Amniotic epithelial cell (primary cell): ENCODE results near the gene ZC3H4.

Source experiments
- DNase-seq: peaks from one replicate; pipeline ENCODE4 v3.0.0-alpha.2; 2010; ENCODE audit warnings: low read depth

The ZC3H4 gene

GRCh38 chr19:47112997-47113849 is at the start of gene ZC3H4:
TSS of gene ZC3H4 (minus strand) at chr19:47113776. CDS start at chr19:47112584, 1,192 bp downstream.
- peak; percentile 99 for DNase-seq

GRCh38 chr19:47161876-47162489 is 48.4 kb upstream of the ZC3H4 start:
- no peak for DNase-seq

- peak; percentile 59 for DNase-seq
Measured at GRCh38 chr19:47158879-47159503, 45.4 kb upstream of the ZC3H4 start.

GRCh38 chr19:47158367-47158791 is 44.8 kb upstream of the ZC3H4 start:
- no peak for DNase-seq

- peak; percentile 74 for DNase-seq
Measured at GRCh38 chr19:47157431-47158321, 44.1 kb upstream of the ZC3H4 start.

GRCh38 chr19:47156861-47157430 is 43.4 kb upstream of the ZC3H4 start:
- DNase-seq = peak; percentile 42

GRCh38 chr19:47155148-47155547 is 41.6 kb upstream of the ZC3H4 start:
- DNase-seq = no peak

- no peak for DNase-seq
Measured at GRCh38 chr19:47153266-47153665, 39.7 kb upstream of the ZC3H4 start.

GRCh38 chr19:47152632-47153031 is 39.1 kb upstream of the ZC3H4 start:
- DNase-seq = peak; percentile 39

GRCh38 chr19:47152205-47152604 is 38.6 kb upstream of the ZC3H4 start:
- DNase-seq = no peak

- no peak for DNase-seq
Measured at GRCh38 chr19:47151627-47152026, 38.1 kb upstream of the ZC3H4 start.

GRCh38 chr19:47146920-47147319 is 33.3 kb upstream of the ZC3H4 start:
- DNase-seq = no peak

- no peak for DNase-seq
Measured at GRCh38 chr19:47145639-47146486, 32.3 kb upstream of the ZC3H4 start.

GRCh38 chr19:47144630-47145029 is 31.1 kb upstream of the ZC3H4 start:
- no peak for DNase-seq

- DNase-seq = peak; percentile 68
Measured at GRCh38 chr19:47143322-47144073, 29.9 kb upstream of the ZC3H4 start.

GRCh38 chr19:47142779-47143178 is 29.2 kb upstream of the ZC3H4 start:
- DNase-seq = peak; percentile 60

GRCh38 chr19:47141695-47142094 is 28.1 kb upstream of the ZC3H4 start:
- DNase-seq = peak; percentile 80

GRCh38 chr19:47141252-47141651 is 27.7 kb upstream of the ZC3H4 start:
- DNase-seq = peak; percentile 97

GRCh38 chr19:47135156-47135555 is 21.6 kb upstream of the ZC3H4 start:
- DNase-seq = no peak

- no peak for DNase-seq
Measured at GRCh38 chr19:47134545-47134944, 21.0 kb upstream of the ZC3H4 start.
